Cardiac fibroblast (primary cell): ENCODE data around the gene INSRR.

Experiments used
- DNase-seq, 2 donors: peaks; one replicate each; pipeline versions ENCODE4 v3.0.0 to v3.0.0-alpha.2; 2010; ENCODE audit warnings: low read depth in 2 of 2
- H3K4me3 ChIP-seq, 2 donors: replicated peaks in 1 of 2; 1 replicate in 1 of 2; 2 replicates in 1 of 2; pipeline ENCODE4 v1.5.1; 2011; ENCODE audit warnings: low read depth in 2 of 2, low read length in 2 of 2, mild to moderate bottlenecking in 2 of 2, moderate library complexity in 1 of 2
- TF ChIP-seq, protein P1 (sequence below): IDR thresholded peaks from one replicate; pipeline ENCODE4 v1.5.1; 2011; ENCODE audit warnings: low read depth, mild to moderate bottlenecking, low read length, inconsistent platforms

Gene INSRR

DNA sequence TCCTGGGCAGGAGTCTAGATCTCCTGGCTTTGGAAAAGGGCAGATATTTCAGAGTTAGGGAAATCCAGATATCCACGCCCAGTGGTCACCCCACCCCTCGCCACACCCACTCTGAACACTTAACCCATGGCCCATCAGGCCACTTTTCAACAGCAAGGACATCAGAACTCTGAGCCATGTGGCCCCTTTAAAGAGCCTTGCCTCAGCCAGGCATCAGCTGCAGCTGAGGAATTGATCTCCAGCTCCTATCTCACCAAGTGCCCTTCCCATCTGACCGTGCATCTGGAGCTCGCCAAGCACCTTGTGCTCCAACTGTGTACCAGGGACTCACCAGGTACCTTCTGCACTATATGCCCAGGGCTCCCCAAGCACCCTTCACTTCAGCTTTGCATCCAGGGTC lies 22.0 kb downstream of the INSRR start:
- no peak overlapping the region for H3K4me3 ChIP-seq
- TF ChIP-seq, protein P1, sequence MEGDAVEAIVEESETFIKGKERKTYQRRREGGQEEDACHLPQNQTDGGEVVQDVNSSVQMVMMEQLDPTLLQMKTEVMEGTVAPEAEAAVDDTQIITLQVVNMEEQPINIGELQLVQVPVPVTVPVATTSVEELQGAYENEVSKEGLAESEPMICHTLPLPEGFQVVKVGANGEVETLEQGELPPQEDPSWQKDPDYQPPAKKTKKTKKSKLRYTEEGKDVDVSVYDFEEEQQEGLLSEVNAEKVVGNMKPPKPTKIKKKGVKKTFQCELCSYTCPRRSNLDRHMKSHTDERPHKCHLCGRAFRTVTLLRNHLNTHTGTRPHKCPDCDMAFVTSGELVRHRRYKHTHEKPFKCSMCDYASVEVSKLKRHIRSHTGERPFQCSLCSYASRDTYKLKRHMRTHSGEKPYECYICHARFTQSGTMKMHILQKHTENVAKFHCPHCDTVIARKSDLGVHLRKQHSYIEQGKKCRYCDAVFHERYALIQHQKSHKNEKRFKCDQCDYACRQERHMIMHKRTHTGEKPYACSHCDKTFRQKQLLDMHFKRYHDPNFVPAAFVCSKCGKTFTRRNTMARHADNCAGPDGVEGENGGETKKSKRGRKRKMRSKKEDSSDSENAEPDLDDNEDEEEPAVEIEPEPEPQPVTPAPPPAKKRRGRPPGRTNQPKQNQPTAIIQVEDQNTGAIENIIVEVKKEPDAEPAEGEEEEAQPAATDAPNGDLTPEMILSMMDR, result no peak
- DNase-seq, result no peak

DNA sequence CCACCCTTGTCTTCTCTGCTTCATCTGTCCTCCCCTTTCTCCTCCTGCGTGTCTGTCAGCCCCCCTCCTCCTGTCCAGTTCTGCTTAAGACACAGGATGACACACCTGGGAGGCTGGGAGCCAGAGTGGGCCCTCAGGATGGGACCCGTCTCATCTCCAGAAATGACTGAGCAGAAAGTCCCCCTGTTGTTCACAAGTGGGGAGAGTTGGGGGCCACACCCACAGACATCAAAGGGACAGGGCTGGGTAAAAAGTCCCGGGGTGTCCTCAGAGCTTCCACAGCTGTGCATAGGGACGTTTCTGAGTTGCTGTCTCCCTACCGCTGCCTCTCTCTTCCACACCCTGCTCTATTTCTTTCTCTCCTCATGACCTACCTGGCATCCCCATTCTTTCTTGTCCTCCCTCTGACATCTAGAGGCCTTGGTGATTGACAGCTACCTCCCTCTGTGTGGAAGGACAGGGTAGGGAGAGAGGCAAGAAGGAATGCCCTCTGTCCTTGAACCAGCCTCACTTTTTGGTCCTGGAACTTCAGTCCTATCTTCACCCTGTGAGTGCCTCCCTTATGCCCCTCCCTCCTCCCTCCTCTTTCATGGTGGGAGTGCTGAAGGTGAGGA lies 22.8 kb downstream of the INSRR start:
- TF ChIP-seq, protein P1, result no peak
- no peak for DNase-seq
- no peak overlapping the region for H3K4me3 ChIP-seq

DNA sequence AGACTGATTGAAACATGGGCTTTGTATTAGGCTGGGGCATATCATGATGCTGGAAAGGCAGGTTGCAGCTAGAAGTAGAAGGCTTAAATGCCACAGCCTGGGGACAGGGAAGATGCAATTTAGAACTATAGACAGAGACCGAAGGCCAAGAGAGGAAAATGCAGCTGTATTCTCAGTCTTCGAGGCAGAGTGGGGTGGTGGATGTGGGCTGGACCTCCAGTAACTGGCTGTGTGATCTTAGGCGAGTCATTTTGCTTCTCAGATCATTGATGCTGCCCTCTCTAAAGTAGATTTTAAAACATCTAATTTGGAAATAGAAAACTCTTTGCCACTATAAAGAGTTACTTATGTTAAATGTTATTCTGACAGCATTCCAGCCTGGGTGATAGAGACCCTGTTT lies 24.6 kb downstream of the INSRR start:
- no peak overlapping the region for H3K4me3 ChIP-seq
- TF ChIP-seq, protein P1, result no peak
- DNase-seq, result no peak

DNA sequence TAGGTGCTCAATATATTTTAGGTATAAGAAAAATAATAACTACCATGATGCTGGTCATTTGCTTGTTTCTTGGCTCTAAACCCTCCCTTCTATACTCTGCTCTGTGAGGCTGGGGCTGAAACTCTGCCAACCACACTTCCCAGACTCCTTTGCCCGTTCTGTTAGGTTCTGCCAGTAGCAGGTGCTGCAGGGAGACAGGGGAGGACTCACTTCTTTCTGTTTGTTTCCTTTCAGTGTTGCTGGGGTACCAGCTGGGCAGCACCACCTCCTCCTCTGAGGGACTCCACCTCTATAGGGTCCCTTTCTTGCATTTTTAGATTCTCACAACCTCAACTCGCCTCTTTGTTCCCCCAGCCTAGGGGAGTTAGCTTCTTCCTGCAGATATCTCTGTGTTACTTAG lies 25.3 kb downstream of the INSRR start:
- TF ChIP-seq, protein P1, result no peak
- H3K4me3 ChIP-seq, result no peak overlapping the region
- DNase-seq, result no peak

DNA sequence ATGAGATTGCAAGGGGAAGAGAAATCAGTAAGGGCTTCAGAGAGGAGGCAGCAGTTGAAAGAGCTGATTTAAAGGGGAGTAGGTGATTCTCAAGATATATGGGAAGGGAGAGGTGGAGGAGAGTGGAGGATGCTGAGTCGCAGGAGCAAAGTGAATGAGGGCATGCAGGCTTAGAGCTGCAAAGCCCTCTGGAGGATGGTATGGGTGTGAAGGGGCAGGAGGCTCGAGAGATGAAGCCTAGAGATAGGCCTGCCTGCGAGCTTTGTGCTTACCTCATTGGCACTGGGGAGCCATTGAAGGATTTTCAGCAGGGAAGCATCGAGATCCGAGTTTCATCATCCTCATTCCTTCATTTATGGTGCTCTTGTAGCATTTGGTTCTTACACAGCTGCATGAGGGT lies 26.5 kb downstream of the INSRR start:
- no peak for DNase-seq
- TF ChIP-seq, protein P1, result no peak
- no peak overlapping the region for H3K4me3 ChIP-seq

DNA sequence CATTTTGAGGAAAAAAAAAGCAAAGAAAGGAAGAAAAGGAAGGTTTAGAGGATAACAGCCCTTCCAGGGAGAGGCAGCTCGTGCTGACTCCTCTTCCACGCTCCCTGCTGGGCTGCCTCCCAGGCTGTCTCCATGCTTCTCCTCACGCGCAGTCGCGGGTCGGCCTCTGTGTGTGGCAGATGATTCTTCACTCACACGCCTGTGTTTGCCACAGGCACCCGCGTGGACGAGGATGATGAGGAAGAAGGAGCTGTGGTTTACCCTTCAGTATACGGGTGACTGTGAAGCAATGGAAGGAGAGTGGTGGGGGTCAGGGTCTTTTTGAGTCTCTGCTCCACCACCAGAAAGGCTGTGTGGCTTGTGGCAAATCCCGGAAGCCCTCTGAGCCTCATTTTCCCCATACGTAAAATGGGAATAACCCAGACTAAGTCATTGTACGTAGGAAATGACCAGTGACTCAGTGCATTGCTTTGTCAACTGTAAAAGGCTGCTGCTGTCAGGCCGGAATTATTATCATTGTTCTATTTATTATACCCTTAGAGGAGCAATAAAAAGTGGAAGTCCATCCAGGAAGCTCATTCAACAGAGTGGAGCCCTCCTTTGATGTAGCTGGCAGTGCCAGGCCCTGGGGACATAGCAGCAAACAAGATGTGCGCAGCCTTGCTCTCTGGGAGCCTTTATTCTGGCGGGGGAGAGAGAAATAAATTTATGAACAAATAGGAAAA lies 30.4 kb downstream of the INSRR start:
- no peak overlapping the region for H3K4me3 ChIP-seq
- TF ChIP-seq, protein P1, result no peak
- DNase-seq, result no peak
